Measurements from ENCODE around the gene ILKAP. TPM values are rescaled to one million over a fixed set of nuclear protein-coding genes. Genes with fewer than 3 reads are reported as not detected.

The ILKAP gene
- total RNA-seq, 4 donors from 2014 or later: 36.3 to 82.6 (median 49.6) TPM

DNA sequence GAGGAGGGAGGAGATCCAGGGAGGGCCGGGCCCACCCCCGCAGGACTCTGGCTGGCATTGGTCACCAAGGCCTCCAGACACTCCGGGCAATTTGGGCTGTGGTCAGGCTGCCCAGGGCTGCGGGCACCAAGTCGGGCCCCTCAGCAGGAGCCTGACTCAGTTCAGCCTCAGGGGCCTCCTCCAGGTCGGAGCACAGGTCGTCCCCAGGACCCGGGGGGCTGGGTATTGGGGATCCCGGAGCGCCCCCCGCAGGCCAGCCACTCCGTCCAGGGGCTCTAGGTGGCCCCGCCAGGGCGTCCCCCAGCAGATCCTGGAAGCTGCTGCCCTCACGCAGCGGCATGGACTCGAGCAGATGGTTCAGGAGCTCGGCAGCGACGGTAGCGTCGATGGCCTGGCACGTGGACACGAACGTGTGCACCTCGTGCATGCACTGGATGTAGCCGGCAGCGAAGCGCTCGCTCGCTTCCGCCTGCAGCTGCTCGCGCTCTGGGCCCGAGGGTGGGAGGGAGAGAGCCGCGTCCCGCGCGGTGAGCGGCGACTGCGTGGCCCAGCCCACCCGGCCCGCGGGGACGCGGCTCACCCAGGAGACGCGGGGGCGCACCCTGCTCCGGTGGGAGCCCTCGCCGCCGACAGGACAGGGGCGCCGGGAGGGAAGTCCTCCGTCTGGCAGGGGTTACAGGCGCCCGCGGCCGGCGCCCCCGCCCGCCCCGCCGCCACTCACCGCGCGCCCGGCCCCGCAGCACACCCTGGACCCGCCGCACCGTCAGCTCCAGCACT is 35.5 kb upstream of the ILKAP start:
- Histone ChIP-seq H3K27me3 (peaks cover 9% of the 10 kb centered on the region), H3K4me1 (peaks cover 31% of the 10 kb centered on the region), H3K9me3 (no peaks in the 10 kb centered on the region), H3K4me3 (peak overlapping the region; percentile 73), H3K27ac (no peak overlapping the region), H3K36me3 (peaks cover 5% of the 10 kb centered on the region)
- 100% methylated on average over 1 of the region's 75 CpGs for WGBS
- TF ChIP-seq CTCF (IDR thresholded peaks at IDR 0.05): no peak
- no peak for TF ChIP-seq EP300 (IDR thresholded peaks at IDR 0.05)
- no peak for TF ChIP-seq POLR2AphosphoS5 (IDR thresholded peaks at IDR 0.05)
- no peak for TF ChIP-seq POLR2A (IDR thresholded peaks at IDR 0.05)
- DNase-seq (ENCODE audit: low spot score in 2 of 2): peak in 1 of 2 donors; percentile 65

DNA sequence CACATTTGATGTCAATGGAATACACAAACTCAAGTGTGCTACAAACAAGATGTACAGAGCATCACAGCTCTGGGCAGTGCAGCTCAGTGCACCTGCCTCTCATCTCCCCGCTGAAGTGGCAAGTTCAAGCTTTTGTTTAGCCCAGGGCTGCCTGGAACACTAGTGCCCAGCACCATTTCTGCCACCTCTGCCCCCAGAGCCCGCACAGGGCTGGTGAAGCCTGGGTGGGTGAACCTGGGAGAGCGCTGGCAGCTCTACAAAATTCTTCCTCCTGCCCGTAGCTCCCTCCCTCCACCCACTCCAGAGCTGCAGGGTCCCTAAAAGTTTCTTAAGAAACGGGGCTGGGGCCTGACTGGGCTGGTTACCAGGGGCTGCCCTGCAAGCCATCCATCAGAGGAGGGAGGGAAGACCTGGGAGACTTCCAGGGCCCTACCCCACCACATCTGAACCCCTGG is 34.8 kb upstream of the ILKAP start:
- Histone ChIP-seq H3K27me3 (peaks cover 9% of the 10 kb centered on the region), H3K4me3 (no peak overlapping the region), H3K4me1 (peaks cover 31% of the 10 kb centered on the region), H3K36me3 (peaks cover under 1% of the 10 kb centered on the region), H3K27ac (no peak overlapping the region), H3K9me3 (no peaks in the 10 kb centered on the region)
- 80% methylated on average over 1 of the region's 5 CpGs for WGBS
- no peak for DNase-seq (ENCODE audit: low spot score in 2 of 2)
- no peak for TF ChIP-seq EP300 (IDR thresholded peaks at IDR 0.05)
- TF ChIP-seq POLR2AphosphoS5 (IDR thresholded peaks at IDR 0.05): no peak
- TF ChIP-seq CTCF (IDR thresholded peaks at IDR 0.05): no peak
- TF ChIP-seq POLR2A (IDR thresholded peaks at IDR 0.05): no peak

DNA sequence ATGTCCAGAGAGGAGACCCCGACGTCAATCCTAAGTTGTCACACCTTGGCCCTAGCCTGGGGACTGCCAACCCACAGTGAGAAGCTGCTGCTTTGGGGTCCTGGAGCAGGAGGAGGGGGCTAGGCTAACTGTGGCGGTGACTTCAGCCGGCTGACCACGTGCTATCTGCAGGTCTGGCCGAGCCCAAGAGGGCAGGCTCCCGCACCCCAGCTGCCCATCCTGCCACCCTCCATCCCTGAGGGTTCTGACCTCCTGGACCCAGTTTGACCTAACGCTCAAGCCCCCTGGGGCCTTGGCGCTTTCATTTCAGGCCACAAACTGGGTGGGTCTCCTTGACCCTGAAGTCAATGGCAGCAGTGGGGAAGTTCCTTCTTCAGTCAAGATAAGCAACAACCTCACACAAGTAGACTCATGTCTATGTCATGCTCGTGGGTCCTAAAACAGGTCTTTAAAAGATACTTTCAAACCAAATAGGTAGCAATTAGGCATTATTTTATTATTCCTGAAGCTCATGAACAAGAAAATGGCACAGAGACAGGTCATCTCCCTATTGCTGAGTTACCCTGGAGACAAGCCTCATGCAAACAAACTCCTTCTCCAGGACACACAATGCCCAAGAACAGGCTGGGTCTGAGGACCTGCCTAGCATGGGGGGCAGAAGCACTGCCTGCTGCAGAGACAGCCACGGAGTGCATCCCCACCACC is 34.1 kb upstream of the ILKAP start:
- TF ChIP-seq POLR2AphosphoS5 (IDR thresholded peaks at IDR 0.05) (no peak), EP300 (IDR thresholded peaks at IDR 0.05) (no peak), POLR2A (IDR thresholded peaks at IDR 0.05) (no peak), CTCF (IDR thresholded peaks at IDR 0.05) (no peak)
- Histone ChIP-seq H3K36me3 (no peaks in the 10 kb centered on the region), H3K4me3 (no peak overlapping the region), H3K4me1 (peaks cover 28% of the 10 kb centered on the region), H3K27me3 (peaks cover 9% of the 10 kb centered on the region), H3K27ac (no peak overlapping the region), H3K9me3 (no peaks in the 10 kb centered on the region)
- WGBS: 87% methylated on average over 11 of the region's 11 CpGs
- DNase-seq (ENCODE audit: low spot score in 2 of 2): peak in 1 of 2 donors; percentile 66

- peak in 1 of 2 donors; percentile 60 for DNase-seq (ENCODE audit: low spot score in 2 of 2)
- Histone ChIP-seq H3K27me3 (peaks cover 9% of the 10 kb centered on the region), H3K9me3 (no peaks in the 10 kb centered on the region), H3K4me1 (peaks cover 32% of the 10 kb centered on the region), H3K4me3 (no peak overlapping the region), H3K36me3 (no peaks in the 10 kb centered on the region), H3K27ac (no peak overlapping the region)
- no peak for TF ChIP-seq POLR2A (IDR thresholded peaks at IDR 0.05)
- TF ChIP-seq CTCF (IDR thresholded peaks at IDR 0.05): no peak
- TF ChIP-seq EP300 (IDR thresholded peaks at IDR 0.05): no peak
- WGBS: 93% methylated on average over 4 of the region's 4 CpGs
Measured at GRCh38 chr2:238236571-238236970, 33.1 kb upstream of the ILKAP start.

GRCh38 chr2:238235856-238236255 is 32.4 kb upstream of the ILKAP start:
- peaks cover 9% of the 10 kb centered on the region for H3K27me3 ChIP-seq
- TF ChIP-seq POLR2AphosphoS5 (IDR thresholded peaks at IDR 0.05): no peak
- no peak for TF ChIP-seq CTCF (IDR thresholded peaks at IDR 0.05)
- TF ChIP-seq POLR2A (IDR thresholded peaks at IDR 0.05): no peak
- TF ChIP-seq EP300 (IDR thresholded peaks at IDR 0.05): no peak
- H3K36me3 ChIP-seq: no peaks in the 10 kb centered on the region
- WGBS: 89% methylated on average over 7 of the region's 7 CpGs
- no peak overlapping the region for H3K4me3 ChIP-seq
- DNase-seq (ENCODE audit: low spot score in 2 of 2): peak in 1 of 2 donors; percentile 48
- H3K4me1 ChIP-seq: peaks cover 31% of the 10 kb centered on the region
- no peaks in the 10 kb centered on the region for H3K9me3 ChIP-seq
- H3K27ac ChIP-seq: no peak overlapping the region
